Osteocyte (in vitro differentiated cells): ENCODE data around the gene NGRN. TPM values are rescaled to one million over a fixed set of nuclear protein-coding genes. Genes with fewer than 3 reads are reported as not detected.
"Not testable (repeated sequence)": the region's sequence is repeated elsewhere in the genome, so short reads cannot be mapped to it uniquely, and the experiment has no call there.

Experiments used
- DNase-seq: peaks from one replicate; pipeline ENCODE4 v3.0.0; 2021; ENCODE audit warnings: mixed read lengths; ENCODE audit not compliant: unreplicated experiment; ENCODE audit errors: extremely low spot score
- H3K27ac Mint-ChIP-seq: one replicate; pipeline ENCODE4 v1.8.0; 2021; ENCODE audit warnings: mild to moderate bottlenecking, mixed read lengths; ENCODE audit not compliant: unreplicated experiment
- H3K27me3 Mint-ChIP-seq: one replicate; pipeline ENCODE4 v1.8.0; 2021; ENCODE audit warnings: mixed read lengths; ENCODE audit not compliant: unreplicated experiment
- H3K36me3 Mint-ChIP-seq: one replicate; pipeline ENCODE4 v1.8.0; 2021; ENCODE audit warnings: mixed read lengths; ENCODE audit not compliant: unreplicated experiment
- H3K4me1 Mint-ChIP-seq: one replicate; pipeline ENCODE4 v1.8.0; 2021; ENCODE audit warnings: mixed read lengths; ENCODE audit not compliant: unreplicated experiment
- H3K4me3 Mint-ChIP-seq: one replicate; pipeline ENCODE4 v1.8.0; 2021; ENCODE audit warnings: mild to moderate bottlenecking, moderate library complexity, mixed read lengths; ENCODE audit not compliant: unreplicated experiment
- H3K9me3 Mint-ChIP-seq: one replicate; pipeline ENCODE4 v1.8.0; 2021; ENCODE audit warnings: mixed read lengths; ENCODE audit not compliant: unreplicated experiment
- CTCF ChIP-seq: fragments of 200-600 bp; sonication (generic); IDR thresholded peaks from 2 replicates; pipeline ENCODE4 v1.5.0; 2021; ENCODE audit warnings: antibody characterized with exemption, mild to moderate bottlenecking, moderate library complexity
- total RNA-seq: library from RNA; stranded (reverse); gene quantifications from 2 replicates; pipeline ENCODE4 v1.2.1, GENCODE V29; 2021

NGRN gene
- total RNA-seq, 1 donor from 2014 or later = 92.3 TPM

GRCh38 chr15:90243943-90244639 is 21.4 kb upstream of the NGRN start:
- H3K36me3 Mint-ChIP-seq = peaks cover 3% of the 10 kb centered on the region
- H3K9me3 Mint-ChIP-seq = no peaks in the 10 kb centered on the region
- H3K27ac Mint-ChIP-seq = no peak overlapping the region
- H3K4me1 Mint-ChIP-seq = no peaks in the 10 kb centered on the region
- H3K27me3 Mint-ChIP-seq = no peaks in the 10 kb centered on the region
- H3K4me3 Mint-ChIP-seq = no peak overlapping the region
- no peak for TF ChIP-seq CTCF
- no peak for DNase-seq

- Mint-ChIP-seq H3K9me3 (no peaks in the 10 kb centered on the region), H3K27ac (peak overlapping the region; percentile 50), H3K36me3 (no peaks in the 10 kb centered on the region), H3K4me3 (peak overlapping the region; percentile 76), H3K4me1 (peaks cover 6% of the 10 kb centered on the region), H3K27me3 (no peaks in the 10 kb centered on the region)
- DNase-seq = no peak
- TF ChIP-seq CTCF = no peak
Measured at GRCh38 chr15:90248789-90249202, 16.7 kb upstream of the NGRN start.

- peak within 1 kb of the TSS; percentile 50 for H3K27ac Mint-ChIP-seq
- H3K4me3 Mint-ChIP-seq = peak within 1 kb of the TSS; percentile 76
- H3K27me3 Mint-ChIP-seq = no peaks in the 10 kb centered on the region
- H3K4me1 Mint-ChIP-seq = peaks cover 6% of the 10 kb centered on the region
- TF ChIP-seq CTCF = no peak
- no peaks in the 10 kb centered on the region for H3K36me3 Mint-ChIP-seq
- peak; percentile 98 for DNase-seq
- H3K9me3 Mint-ChIP-seq = no peaks in the 10 kb centered on the region
Measured at GRCh38 chr15:90249203-90249863, 16.1 kb upstream of the NGRN start, which contains the start of gene TTLL13. Gene TTLL13 (plus strand): TSS chr15:90249556. CDS start chr15:90250631, 1,075 bp downstream.

- H3K4me3 Mint-ChIP-seq = no peak overlapping the region
- no peaks in the 10 kb centered on the region for H3K4me1 Mint-ChIP-seq
- H3K36me3 Mint-ChIP-seq = no peaks in the 10 kb centered on the region
- no peaks in the 10 kb centered on the region for H3K27me3 Mint-ChIP-seq
- DNase-seq = no peak
- H3K27ac Mint-ChIP-seq = no peak overlapping the region
- H3K9me3 Mint-ChIP-seq = no peaks in the 10 kb centered on the region
- no peak for TF ChIP-seq CTCF
Measured at GRCh38 chr15:90257776-90258175, 7.7 kb upstream of the NGRN start.

- Mint-ChIP-seq H3K27me3 (no peaks in the 10 kb centered on the region), H3K4me1 (no peaks in the 10 kb centered on the region), H3K9me3 (no peaks in the 10 kb centered on the region), H3K27ac (no peak overlapping the region), H3K4me3 (no peak overlapping the region), H3K36me3 (no peaks in the 10 kb centered on the region)
- no peak for TF ChIP-seq CTCF
- DNase-seq = no peak
Measured at GRCh38 chr15:90259524-90259923, 5.9 kb upstream of the NGRN start.

GRCh38 chr15:90260731-90261130 is 4.7 kb upstream of the NGRN start:
- not testable (repeated sequence) for H3K9me3 Mint-ChIP-seq, H3K4me3 Mint-ChIP-seq, H3K27me3 Mint-ChIP-seq, H3K36me3 Mint-ChIP-seq, DNase-seq, H3K27ac Mint-ChIP-seq, H3K4me1 Mint-ChIP-seq
